Measurements from ENCODE around the gene DBN1. TPM values are rescaled to one million over a fixed set of nuclear protein-coding genes. Genes with fewer than 3 reads are reported as not detected.

The DBN1 gene
- total and polyA plus RNA-seq, 2 experiments from 2014 or later, result 106 to 290 TPM

DNA sequence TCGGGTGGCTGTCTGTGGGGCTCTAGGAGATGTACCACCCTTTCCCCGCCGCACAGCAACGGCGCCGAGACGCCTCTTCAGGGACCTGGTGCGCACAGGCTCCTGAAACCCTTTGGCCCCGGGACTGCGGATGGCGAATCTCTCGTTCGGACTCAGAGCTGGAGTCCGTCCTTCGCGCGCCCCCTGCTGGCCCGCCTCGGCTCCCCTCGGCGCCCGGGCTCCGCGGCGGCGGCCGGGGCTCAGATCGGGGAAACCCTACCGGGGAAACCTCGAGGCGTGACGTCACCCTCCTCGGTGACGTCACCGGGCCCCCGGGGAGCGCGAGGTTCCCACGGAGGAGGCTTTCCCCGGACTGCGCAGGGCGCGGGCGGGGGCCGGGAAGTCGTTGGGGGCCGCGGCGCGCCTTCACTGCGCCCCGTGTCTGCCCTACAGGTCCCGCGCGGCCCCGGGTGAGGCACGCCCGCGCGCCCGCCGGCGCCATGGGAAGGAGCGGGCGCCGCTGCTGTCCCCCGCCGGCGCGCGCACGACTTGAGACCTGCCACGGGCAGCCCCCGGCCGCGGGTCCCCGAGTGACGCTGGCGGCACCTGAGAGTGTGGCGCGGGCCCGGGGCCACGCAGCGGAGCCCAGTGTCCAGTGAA, 18.9 kb downstream of the DBN1 start (continued):
- no peak for TF ChIP-seq ZNF462 (CRISPR knock-in tag; IDR thresholded peaks at IDR 0.05)
- TF ChIP-seq, protein P1, sequence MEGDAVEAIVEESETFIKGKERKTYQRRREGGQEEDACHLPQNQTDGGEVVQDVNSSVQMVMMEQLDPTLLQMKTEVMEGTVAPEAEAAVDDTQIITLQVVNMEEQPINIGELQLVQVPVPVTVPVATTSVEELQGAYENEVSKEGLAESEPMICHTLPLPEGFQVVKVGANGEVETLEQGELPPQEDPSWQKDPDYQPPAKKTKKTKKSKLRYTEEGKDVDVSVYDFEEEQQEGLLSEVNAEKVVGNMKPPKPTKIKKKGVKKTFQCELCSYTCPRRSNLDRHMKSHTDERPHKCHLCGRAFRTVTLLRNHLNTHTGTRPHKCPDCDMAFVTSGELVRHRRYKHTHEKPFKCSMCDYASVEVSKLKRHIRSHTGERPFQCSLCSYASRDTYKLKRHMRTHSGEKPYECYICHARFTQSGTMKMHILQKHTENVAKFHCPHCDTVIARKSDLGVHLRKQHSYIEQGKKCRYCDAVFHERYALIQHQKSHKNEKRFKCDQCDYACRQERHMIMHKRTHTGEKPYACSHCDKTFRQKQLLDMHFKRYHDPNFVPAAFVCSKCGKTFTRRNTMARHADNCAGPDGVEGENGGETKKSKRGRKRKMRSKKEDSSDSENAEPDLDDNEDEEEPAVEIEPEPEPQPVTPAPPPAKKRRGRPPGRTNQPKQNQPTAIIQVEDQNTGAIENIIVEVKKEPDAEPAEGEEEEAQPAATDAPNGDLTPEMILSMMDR (conservative IDR thresholded peaks at IDR 0.05; ENCODE audit: low read depth in 2 of 2), result peak; percentile 66 to 88

GRCh38 chr5:177453852-177454396, 19.5 kb downstream of the DBN1 start:
- Histone ChIP-seq H3F3A (replicated peaks; ENCODE audit: low read depth) (peaks cover 40% of the 10 kb centered on the region), H3K27ac (ENCODE audit: low read depth) (no peak overlapping the region), H2AFZ (no peak overlapping the region), H3K4me2 (peak overlapping the region; percentile 96), H4K20me1 (replicated peaks; ENCODE audit: insufficient read depth) (peaks cover 21% of the 10 kb centered on the region; the same call in 1 of the 2 replicates), H3K79me2 (replicated peaks; ENCODE audit: insufficient read depth) (no peaks in the 10 kb centered on the region; the same call in 1 of the 2 replicates), H3K4me3 (peak overlapping the region; percentile 85), H3K9me2 (ENCODE audit: insufficient read depth) (no peaks in the 10 kb centered on the region), H3K4me1 (ENCODE audit: insufficient read depth) (peaks cover 19% of the 10 kb centered on the region), H3K36me3 (ENCODE audit: insufficient read depth) (peaks cover 8% of the 10 kb centered on the region; the same call in 1 of the 2 replicates), H3K27me3 (ENCODE audit: insufficient read depth) (peaks cover 20% of the 10 kb centered on the region)
- Mint-ChIP-seq H3K27me3 (ENCODE audit: insufficient read depth, low read depth, poor library complexity) (peaks cover 35% of the 10 kb centered on the region), H3K36me3 (ENCODE audit: low read depth) (peaks cover 21% of the 10 kb centered on the region), H3K4me1 (peaks cover 26% of the 10 kb centered on the region), H3K4me3 (peak overlapping the region; percentile 85), H3K27ac (0 out of 2 replicates have a peak overlapping the region, but pooled peaks have one; percentile 65), H3K9me3 (peaks cover 3% of the 10 kb centered on the region; the same call in 2 of the 3 replicates)
- DNase-seq (ENCODE audit: low spot score) (peak; percentile 53), ATAC-seq (peak; percentile 1)
- no peak for TF ChIP-seq ZNF462 (CRISPR knock-in tag; IDR thresholded peaks at IDR 0.05)
- peak; percentile 35; the same call in 1 of the 2 replicates for TF ChIP-seq POLR2AphosphoS5 (IDR thresholded peaks at IDR 0.05; ENCODE audit: low read depth)
- no peak for TF ChIP-seq ZNF331 (CRISPR knock-in tag; IDR thresholded peaks at IDR 0.05; ENCODE audit: low read depth)
- TF ChIP-seq STAT1 (IDR thresholded peaks at IDR 0.05; ENCODE audit: unreplicated experiment), result no peak
